HG03097 (cell line): ENCODE data around the gene FAM234B.

Source experiments
- ATAC-seq: cut with Tn5 transposase; IDR thresholded peaks from one replicate; pipeline ENCODE4 v1.9.1; 2021; ENCODE audit not compliant: unreplicated experiment, low FRiP score

FAM234B gene

DNA sequence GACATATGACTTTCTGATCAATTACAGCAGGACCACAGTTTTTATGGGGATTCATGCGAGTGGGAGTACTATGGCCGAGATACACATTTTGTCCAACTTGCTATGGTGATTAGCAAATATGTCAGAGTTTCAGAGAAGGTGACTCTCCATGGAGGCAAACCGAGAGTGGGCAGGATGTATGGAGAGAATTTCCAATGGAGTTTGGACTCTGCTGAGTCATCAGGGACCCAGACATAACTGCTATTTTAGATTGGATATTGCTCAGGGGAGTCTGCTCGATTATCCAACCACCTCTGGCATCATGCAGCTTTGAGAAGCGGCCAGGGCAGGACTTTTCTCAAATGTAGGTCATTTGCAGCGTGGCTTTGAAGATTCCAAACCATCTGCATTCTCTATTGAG, 68.8 kb downstream of the FAM234B start:
- no peak for ATAC-seq

DNA sequence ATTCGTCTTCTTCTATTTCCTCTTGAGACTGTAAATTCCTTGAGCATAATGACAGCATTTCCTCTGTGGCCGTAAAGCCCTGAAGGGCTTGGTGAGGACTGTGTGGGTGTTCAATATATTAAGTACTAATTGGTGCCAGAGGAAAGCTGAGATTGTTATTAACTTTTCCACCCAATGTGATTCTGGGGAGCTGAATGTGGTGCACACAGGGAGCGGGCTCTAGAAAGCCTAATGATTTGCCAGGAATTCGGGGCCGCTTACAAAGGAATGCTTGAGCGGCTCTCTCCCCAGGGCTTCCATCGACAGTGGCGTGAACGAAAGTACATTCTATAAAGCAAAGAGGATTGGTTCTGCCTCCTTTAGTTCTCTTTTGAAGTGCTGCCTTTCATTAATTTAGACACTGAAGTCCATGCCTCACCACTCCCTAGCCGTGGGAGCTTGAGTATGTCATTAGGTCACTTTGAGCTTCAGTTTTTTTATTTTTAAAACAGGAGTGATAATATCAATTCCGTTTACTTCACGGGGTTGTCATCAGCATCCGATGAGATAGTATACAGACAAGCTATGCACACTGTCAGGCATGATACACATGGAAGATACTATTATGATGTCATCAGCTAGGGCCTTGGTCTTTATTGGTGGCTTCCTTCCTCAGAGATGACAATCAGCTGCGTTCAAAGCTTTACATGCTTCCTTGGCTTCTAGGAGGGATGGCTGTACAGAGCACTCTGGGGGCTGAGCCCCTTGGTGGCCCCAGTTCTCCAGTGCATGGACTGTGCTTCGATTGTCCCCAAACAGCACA, 70.3 kb downstream of the FAM234B start:
- ATAC-seq, result no peak

DNA sequence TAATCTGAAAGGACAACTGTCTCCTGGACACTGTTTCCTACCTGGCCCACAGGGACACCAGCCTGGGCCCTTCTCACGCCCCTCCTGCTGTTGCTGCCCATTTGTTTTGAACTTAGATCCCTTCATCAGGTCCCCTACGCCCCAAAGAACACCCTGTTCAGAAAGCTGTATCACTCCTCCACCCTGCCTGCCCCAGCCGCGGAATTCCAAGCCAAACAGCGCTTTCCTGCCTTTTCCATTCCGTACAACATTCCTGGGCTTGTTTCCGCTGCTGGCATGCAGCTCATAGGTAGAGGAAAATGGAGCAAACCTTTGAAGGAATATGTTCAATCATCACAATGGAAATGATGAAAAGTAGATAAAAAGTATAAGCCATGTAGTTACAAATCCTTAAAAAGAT, 72.1 kb downstream of the FAM234B start:
- ATAC-seq, result no peak

DNA sequence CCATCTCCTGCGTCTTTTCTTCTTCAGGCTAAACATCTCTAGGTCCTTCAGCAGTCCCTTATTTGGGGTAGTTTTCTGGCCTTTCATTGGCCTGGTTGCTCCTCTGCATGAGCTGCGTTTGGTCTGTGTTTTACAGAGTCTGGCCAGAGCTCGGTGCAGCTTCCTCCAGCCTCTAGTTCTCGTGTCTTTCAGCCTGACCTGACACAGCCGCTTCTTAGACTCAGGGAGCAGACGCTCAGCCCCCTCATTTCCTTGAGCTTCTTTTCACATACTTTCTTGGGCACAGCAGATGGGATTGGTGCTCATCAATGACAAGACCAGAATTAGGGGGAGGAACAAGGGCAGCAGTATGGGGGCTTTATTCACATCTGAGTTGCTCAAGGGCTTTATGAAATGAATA, 72.8 kb downstream of the FAM234B start:
- ATAC-seq, result no peak

DNA sequence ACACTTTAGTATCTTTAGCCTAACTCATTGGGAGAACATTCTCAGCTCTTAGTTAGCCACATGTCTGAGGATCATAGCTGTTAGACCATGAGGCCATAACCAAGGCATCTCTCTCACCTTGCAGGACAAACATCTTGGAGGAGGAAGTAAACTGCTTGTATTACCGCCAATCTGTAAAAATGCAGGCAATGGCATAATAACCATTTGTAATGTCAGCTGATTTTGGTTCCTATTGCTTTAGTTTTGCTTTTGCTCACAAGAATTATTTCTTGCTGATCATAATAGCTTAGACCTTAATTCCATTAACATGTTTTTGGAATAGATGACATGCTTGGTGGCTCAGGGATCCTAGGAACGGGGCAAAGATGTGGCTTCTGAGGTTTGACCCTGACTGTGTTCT, 75.6 kb downstream of the FAM234B start:
- ATAC-seq, result no peak

DNA sequence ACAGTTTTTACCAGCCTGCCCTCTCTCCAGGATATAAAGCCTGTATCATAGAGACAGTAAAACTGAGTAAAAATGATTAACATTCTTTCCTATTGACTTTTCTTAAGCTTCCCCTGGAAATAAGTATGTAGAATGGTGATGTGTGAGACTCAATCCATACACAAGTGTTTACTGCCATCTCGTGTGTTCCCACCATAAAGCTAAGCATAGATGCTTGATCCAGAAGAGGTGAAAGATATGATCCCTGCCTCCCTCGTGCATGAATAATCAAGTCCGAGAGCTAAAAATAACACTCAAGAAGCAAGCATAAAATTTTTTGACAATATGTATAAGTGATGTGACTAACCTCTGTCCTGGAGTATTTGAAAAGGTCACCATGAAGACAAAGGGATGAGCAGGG, 76.2 kb downstream of the FAM234B start:
- no peak for ATAC-seq

DNA sequence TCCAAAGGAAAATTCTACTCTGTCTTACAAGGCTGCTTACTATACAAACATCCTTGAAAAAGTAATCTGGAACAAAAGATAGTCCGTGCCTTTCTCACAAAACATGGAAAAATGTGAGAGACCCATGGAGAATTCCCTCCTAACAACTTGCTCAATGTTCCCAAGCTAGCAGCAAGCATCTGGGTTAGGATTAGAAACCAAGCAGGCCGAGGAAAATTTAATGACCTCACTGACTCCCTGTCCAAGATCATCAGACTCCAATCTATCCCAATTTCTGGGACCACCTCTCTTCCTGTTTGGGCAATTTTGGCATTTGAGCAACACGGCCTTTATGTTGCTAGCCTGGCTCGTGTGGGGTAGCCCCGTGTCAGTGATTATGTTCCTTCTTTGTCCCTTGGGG, 77.4 kb downstream of the FAM234B start:
- ATAC-seq, result no peak

DNA sequence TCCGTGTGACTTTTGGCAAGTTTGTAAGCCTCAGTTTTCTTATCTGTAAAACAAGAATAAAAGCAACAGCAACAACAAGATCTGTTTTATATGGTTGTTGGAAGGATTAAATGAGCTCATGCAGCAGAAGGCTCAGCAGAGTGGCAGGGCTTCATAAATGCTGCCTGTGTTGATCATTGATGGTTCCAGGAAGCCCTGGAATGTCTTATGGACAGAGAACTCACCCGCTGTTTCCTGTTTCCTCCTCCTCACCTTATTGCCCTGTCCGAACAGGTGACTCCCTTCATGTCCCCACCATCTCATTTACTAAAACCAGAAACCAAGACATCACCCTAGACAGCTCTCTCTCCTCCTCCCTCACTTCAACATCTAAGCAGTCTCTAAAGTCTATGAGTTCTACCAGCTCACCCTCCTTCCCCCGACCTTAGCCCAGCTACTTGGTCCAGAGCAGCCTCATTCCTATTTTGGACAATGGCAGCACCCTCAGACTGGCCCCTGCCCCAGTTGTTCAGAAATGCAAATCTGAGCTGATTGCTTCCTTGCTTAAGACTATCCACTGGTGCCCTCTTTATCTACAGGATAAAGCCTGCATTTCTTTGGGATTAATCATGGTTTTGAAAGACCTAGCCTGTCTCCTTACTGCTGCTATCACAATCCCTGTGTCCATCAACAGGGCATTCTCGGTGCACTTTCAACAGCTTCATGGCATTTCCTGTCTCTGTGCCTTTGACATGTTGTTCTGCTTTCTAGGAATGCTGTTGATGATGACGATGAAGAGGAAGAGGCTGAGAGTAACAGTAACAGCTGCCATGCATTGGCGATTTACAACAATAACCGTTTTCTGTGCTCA, 80.7 kb downstream of the FAM234B start:
- no peak for ATAC-seq

DNA sequence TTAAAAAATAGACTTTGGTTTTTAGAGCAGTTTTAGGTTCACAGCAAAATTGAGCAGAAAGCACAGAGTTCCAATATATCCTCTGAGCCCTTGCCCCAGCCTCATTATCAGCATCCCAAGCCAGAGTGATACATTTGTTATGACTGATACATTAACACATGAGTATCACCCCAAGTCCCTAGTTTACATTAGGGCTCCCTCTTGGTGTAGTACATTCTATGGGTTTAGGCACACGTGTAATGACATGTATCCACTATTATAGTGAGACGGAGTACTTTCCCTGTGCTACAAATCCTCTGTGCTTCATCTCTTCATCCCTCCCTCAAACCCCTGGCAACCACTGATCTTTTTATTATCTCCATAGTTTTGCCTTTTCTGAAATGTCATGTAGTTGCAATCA, 81.8 kb downstream of the FAM234B start:
- ATAC-seq, result no peak

DNA sequence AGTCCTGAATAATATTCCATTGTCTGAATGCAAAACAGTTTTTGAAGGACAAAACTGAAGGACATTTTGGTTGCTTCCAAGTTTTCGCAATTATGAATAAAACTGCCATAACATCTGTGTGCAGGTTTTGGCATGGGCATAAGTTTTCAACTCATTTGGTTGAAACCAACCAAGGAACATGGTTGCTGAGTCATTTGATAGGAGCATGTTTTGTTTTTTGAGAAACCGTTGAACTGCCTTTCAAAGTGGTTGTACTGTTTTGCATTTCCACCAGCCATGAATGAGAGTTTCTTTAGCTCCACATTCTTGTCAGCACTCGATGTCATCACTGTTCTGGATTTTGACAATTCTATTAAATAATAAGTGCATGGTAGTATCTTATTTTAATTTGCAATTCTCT, 82.3 kb downstream of the FAM234B start:
- ATAC-seq, result no peak

DNA sequence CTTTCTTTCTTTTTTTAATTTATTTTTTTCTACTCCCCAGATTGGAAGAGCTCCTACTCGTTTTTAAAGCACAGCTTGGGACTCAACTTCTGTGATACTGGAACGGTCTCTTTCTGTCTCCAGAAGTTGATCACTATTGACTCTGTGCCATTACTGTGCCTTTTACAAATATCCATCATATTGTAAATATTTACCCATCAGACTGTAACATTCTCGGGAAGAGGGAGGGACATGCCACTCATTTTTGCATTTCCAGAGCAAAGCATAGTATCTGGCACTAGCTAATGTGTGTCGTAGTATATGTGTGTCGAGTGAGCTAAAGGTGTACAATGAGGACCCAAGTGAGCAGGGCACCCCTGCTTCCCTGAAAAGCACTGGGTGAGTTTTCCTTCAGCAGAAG, 83.3 kb downstream of the FAM234B start:
- ATAC-seq, result no peak

DNA sequence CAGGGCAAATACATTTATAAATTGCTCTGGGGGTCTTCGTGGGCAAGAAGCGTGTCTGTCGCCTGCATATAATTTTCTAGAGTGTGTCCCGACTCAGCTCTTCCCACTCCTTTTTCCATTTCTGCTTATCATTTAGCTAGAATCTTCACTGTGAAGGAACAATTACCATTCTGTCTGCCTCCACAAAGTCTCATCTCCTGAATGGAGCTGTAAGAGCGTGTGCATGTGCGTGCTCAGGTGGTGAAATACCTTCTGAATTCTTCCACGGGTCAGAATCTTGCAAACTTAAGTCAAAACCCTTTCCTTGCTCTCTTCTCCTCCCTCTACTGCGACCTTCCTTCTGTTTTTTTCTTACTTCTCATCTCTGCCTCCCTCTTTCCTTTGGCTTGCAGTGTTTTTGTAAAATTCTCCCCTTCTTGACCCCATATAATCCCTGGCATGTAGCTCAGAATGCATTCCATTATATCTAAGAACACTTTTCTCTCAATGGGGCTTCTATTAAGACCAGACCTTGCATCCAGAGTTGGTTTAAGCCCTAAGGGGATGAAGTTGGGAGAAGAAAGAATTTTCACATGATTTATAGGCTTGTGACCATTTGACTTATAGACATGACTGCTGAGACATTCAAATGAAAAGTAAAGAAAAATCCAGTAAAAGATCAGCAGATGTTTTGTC, 84.2 kb downstream of the FAM234B start:
- no peak for ATAC-seq

DNA sequence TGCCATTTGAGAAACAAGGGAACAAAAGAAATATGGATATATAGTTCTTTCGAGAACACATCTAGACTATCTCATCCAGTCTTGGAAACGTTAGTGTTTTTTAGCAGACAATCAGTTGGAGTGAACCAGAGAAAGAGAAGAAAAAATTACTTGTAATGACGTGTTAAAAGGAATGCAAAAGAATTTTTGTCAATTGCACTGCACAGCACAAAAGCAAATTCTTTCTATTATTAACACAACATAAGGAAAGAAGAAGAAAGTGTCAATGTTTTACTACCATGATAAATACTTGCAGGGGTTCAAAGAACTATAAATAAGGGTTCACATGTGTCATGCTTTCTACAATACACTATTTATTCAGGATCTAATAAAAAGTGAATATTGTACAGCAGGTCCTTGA, 86.8 kb downstream of the FAM234B start:
- no peak for ATAC-seq
